ENCODE results near the gene BRIP1.
A peak's percentile ranks its signal among the peaks of the same experiment; 100 is the strongest.

GRCh38 chr17:61700252-61700651, 163.1 kb downstream of the BRIP1 start:
- TF ChIP-seq PRDM1 (tag by site-specific recombination; IDR thresholded peaks at IDR 0.05) (no peak), ZSCAN18 (tag by site-specific recombination; IDR thresholded peaks at IDR 0.05) (no peak), SETDB1 (IDR thresholded peaks at IDR 0.05; ENCODE audit: insufficient read length, low read length) (peak; percentile 99), TCF7L2 (IDR thresholded peaks at IDR 0.05; ENCODE audit: borderline replicate concordance, low read depth, low read length) (no peak), ZSCAN30 (tag by site-specific recombination; IDR thresholded peaks at IDR 0.05) (no peak), CTCF (tag by site-specific recombination; IDR thresholded peaks at IDR 0.05) (no peak), ZNF335 (tag by site-specific recombination; conservative IDR thresholded peaks at IDR 0.05) (no peak), ZNF221 (tag by site-specific recombination; IDR thresholded peaks at IDR 0.05; ENCODE audit: borderline replicate concordance) (no peak), ZBTB44 (tag by site-specific recombination; IDR thresholded peaks at IDR 0.05) (no peak), SALL2 (tag by site-specific recombination; IDR thresholded peaks at IDR 0.05; ENCODE audit: borderline replicate concordance) (no peak), ZBTB49 (tag by site-specific recombination; IDR thresholded peaks at IDR 0.05; ENCODE audit: low read depth) (no peak)
